Ovary (tissue), 3 donors: Measurements from ENCODE around the gene DNAH5.

Experiments used
- CTCF ChIP-seq, 3 donors: fragments of 450-650 bp in 2 of 3; fragments of 200-600 bp in 1 of 3; IDR thresholded peaks; one replicate each; pipeline versions ENCODE4 v1.5.1 to v1.8.0; 2016 to 2022; ENCODE audit warnings: antibody characterized with exemption in 3 of 3, mild to moderate bottlenecking in 1 of 3
- EP300 ChIP-seq: sonication (generic); formaldehyde crosslinking; IDR thresholded peaks from one replicate; pipeline ENCODE4 v1.6.1; 2017; ENCODE audit warnings: antibody characterized with exemption
- POLR2A ChIP-seq: fragments of 450-650 bp; IDR thresholded peaks from one replicate; pipeline ENCODE4 v1.6.1; 2017; ENCODE audit warnings: antibody characterized with exemption, mild to moderate bottlenecking, moderate library complexity
- donor health status: DM: no; HTN: no; CAD: no.

GRCh38 chr5:13780081-13780480, 164.4 kb downstream of the DNAH5 start:
- TF ChIP-seq POLR2A (no peak), CTCF (IDR thresholded peaks at IDR 0.05) (no peak), EP300 (no peak)
